Esophagus muscularis mucosa (tissue), 3 donors: ENCODE results near the gene DCDC2C.

Experiments
- CTCF ChIP-seq, 3 experiments: fragments of 200-600 bp in 2 of 3; fragments of 450-650 bp in 1 of 3; sonication (generic) in 2 of 3; IDR thresholded peaks; one replicate each; pipeline ENCODE4 v1.5.1; 2017 to 2019; ENCODE audit warnings: antibody characterized with exemption in 3 of 3, mild to moderate bottlenecking in 2 of 3, moderate library complexity in 1 of 3
- POLR2A ChIP-seq: fragments of 450-650 bp; IDR thresholded peaks from one replicate; pipeline ENCODE4 v1.6.1; 2017; ENCODE audit warnings: antibody characterized with exemption, moderate library complexity, mild to moderate bottlenecking, low read depth

DNA sequence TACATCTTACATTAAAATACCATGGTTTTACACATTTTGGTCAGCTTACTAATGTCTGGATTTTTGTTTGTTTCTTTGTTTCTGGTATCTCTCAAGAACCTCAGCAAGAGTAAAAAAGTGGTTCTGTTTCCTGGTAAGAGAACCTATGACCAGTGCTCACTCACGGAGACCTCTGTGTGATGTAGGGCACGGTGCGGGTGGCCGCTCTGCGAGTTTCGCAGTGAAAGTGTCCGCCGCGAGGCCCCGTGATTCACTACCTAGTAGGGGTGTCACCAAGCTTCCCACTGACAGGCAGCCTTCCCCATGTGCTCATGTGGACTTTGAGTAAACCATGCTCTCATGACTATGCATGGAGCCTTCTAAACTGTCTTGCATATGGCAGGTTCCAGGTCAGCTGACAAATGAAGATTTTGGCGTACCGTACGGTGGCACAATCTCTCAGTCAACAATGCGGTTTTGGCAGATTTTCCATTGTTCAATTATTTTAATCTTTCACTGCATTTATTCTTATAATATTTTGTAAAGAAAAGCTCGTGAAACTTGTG is 137.3 kb downstream of the DCDC2C start:
- TF ChIP-seq CTCF (IDR thresholded peaks at IDR 0.05) = no peak
- no peak for TF ChIP-seq POLR2A
